Activated CD4-positive, alpha-beta T cell treated with anti-CD3 and anti-CD28 coated beads for 36 hours (primary cell): ENCODE measurements around the gene ANKRD36. TPM values are rescaled to one million over a fixed set of nuclear protein-coding genes. Genes with fewer than 3 reads are reported as not detected.
"Not testable (repeated sequence)": the region's sequence is repeated elsewhere in the genome, so short reads cannot be mapped to it uniquely, and the experiment has no call there.

Experiments
- ATAC-seq: fragments of 200-7000 bp; cut with Tn5 transposase; one replicate; pipeline ENCODE4 v1.10.0; 2021; ENCODE audit warnings: mild to moderate bottlenecking, moderate library complexity
- CTCF ChIA-PET: fragments of 350-600 bp; sonication (Branson Sonifier 250); formaldehyde crosslinking; loops from one replicate; lab custom pipeline; 2021; ENCODE audit warnings: antibody characterized with exemption; lab: Charles Lee
- POLR2A ChIA-PET: fragments of 350-600 bp; sonication (Branson Sonifier 250); formaldehyde crosslinking; loops from one replicate; lab custom pipeline; 2021; ENCODE audit warnings: antibody characterized with exemption, inconsistent platforms; lab: Charles Lee
- DNase-seq: peaks from one replicate; pipeline ENCODE4 v3.0.0-alpha.2; 2020
- H3K27ac Mint-ChIP-seq: one replicate; pipeline ENCODE4 v1.8.0; 2021; ENCODE audit warnings: mixed read lengths
- H3K27me3 Mint-ChIP-seq: one replicate; pipeline ENCODE4 v1.8.0; 2021; ENCODE audit warnings: mixed read lengths
- H3K36me3 Mint-ChIP-seq: one replicate; pipeline ENCODE4 v1.8.0; 2021; ENCODE audit warnings: low read depth, mixed read lengths
- H3K4me1 Mint-ChIP-seq: one replicate; pipeline ENCODE4 v1.8.0; 2021; ENCODE audit warnings: mixed read lengths
- H3K4me3 Mint-ChIP-seq: one replicate; pipeline ENCODE4 v1.8.0; 2021; ENCODE audit warnings: mild to moderate bottlenecking, moderate library complexity, mixed read lengths
- H3K9me3 Mint-ChIP-seq: one replicate; pipeline ENCODE4 v1.8.0; 2021; ENCODE audit warnings: low read depth, mixed read lengths
- intact Hi-C, 2 experiments: fragments of 100-400 bp; cut with DNase I in 1 of 2; cut with micrococcal nuclease in 1 of 2; formaldehyde crosslinking; loops; one replicate each; pipeline versions ENCODE4 v1.14.2 to v1.15.1; 2022 to 2024; cut with DNase I, micrococcal nuclease
- total RNA-seq, 2 experiments: library from RNA; stranded (reverse); gene quantifications; one replicate each; pipeline ENCODE4 v1.2.3, GENCODE V29; 2021

The ANKRD36 gene
- total RNA-seq, 2 experiments from 2014 or later = 24.5 to 31.8 TPM

GRCh38 chr2:97129090-97129489 is 16.1 kb downstream of the ANKRD36 start:
- CTCF ChIA-PET, H3K9me3 Mint-ChIP-seq, H3K4me1 Mint-ChIP-seq, POLR2A ChIA-PET, ATAC-seq, intact Hi-C loops, H3K4me3 Mint-ChIP-seq, H3K27me3 Mint-ChIP-seq, DNase-seq, H3K27ac Mint-ChIP-seq: not testable (repeated sequence)
- peaks cover 21% of the 10 kb centered on the region for H3K36me3 Mint-ChIP-seq

- CTCF ChIA-PET, H3K4me3 Mint-ChIP-seq, intact Hi-C loops, H3K4me1 Mint-ChIP-seq, ATAC-seq, POLR2A ChIA-PET, DNase-seq, H3K27me3 Mint-ChIP-seq, H3K9me3 Mint-ChIP-seq, H3K27ac Mint-ChIP-seq: not testable (repeated sequence)
- H3K36me3 Mint-ChIP-seq = peaks cover 22% of the 10 kb centered on the region
These were observed 31.1 kb downstream of the ANKRD36 start for GRCh38 chr2:97144016-97144415.

GRCh38 chr2:97166548-97166947 is 53.6 kb downstream of the ANKRD36 start:
- DNase-seq, H3K27me3 Mint-ChIP-seq, H3K27ac Mint-ChIP-seq, H3K4me3 Mint-ChIP-seq, ATAC-seq, POLR2A ChIA-PET, H3K4me1 Mint-ChIP-seq, CTCF ChIA-PET: not testable (repeated sequence)
- H3K9me3 Mint-ChIP-seq = peaks cover 10% of the 10 kb centered on the region
- intact Hi-C loops = loop anchor here in 1 of 2 experiments (10.0 kb wide), 1 partner anchor 1232 kb away; no protein-coding TSS in a partner anchor
- H3K36me3 Mint-ChIP-seq = peaks cover 42% of the 10 kb centered on the region

GRCh38 chr2:97167938-97168337 is 55.0 kb downstream of the ANKRD36 start:
- Mint-ChIP-seq H3K9me3 (peaks cover 10% of the 10 kb centered on the region), H3K36me3 (peaks cover 42% of the 10 kb centered on the region)
- H3K27me3 Mint-ChIP-seq, H3K4me1 Mint-ChIP-seq, H3K4me3 Mint-ChIP-seq, POLR2A ChIA-PET, H3K27ac Mint-ChIP-seq, CTCF ChIA-PET, DNase-seq, ATAC-seq: not testable (repeated sequence)
- intact Hi-C loops = loop anchor here in 1 of 2 experiments (10.0 kb wide), 1 partner anchor 1233 kb away; no protein-coding TSS in a partner anchor

- POLR2A ChIA-PET, H3K4me3 Mint-ChIP-seq, ATAC-seq, H3K27me3 Mint-ChIP-seq, CTCF ChIA-PET, H3K4me1 Mint-ChIP-seq, DNase-seq, H3K27ac Mint-ChIP-seq: not testable (repeated sequence)
- intact Hi-C loops = loop anchor here in 1 of 2 experiments (10.0 kb wide), 1 partner anchor 1234 kb away; no protein-coding TSS in a partner anchor
- H3K9me3 Mint-ChIP-seq = peaks cover 10% of the 10 kb centered on the region
- H3K36me3 Mint-ChIP-seq = peaks cover 42% of the 10 kb centered on the region
These were observed 55.6 kb downstream of the ANKRD36 start for GRCh38 chr2:97168583-97168982.

GRCh38 chr2:97180391-97180790 is 67.4 kb downstream of the ANKRD36 start:
- DNase-seq, intact Hi-C loops, H3K4me3 Mint-ChIP-seq, CTCF ChIA-PET, H3K27me3 Mint-ChIP-seq, POLR2A ChIA-PET, H3K4me1 Mint-ChIP-seq, H3K27ac Mint-ChIP-seq, ATAC-seq, H3K9me3 Mint-ChIP-seq: not testable (repeated sequence)
- H3K36me3 Mint-ChIP-seq = peaks cover 13% of the 10 kb centered on the region

- H3K27ac Mint-ChIP-seq, H3K4me1 Mint-ChIP-seq, H3K9me3 Mint-ChIP-seq, POLR2A ChIA-PET, CTCF ChIA-PET, H3K4me3 Mint-ChIP-seq, ATAC-seq, H3K27me3 Mint-ChIP-seq, DNase-seq, intact Hi-C loops: not testable (repeated sequence)
- H3K36me3 Mint-ChIP-seq = peaks cover 48% of the 10 kb centered on the region
These were observed 82.4 kb downstream of the ANKRD36 start for GRCh38 chr2:97195349-97195748.

GRCh38 chr2:97197251-97197650 is 84.3 kb downstream of the ANKRD36 start:
- H3K27ac Mint-ChIP-seq, H3K4me3 Mint-ChIP-seq, CTCF ChIA-PET, ATAC-seq, H3K9me3 Mint-ChIP-seq, DNase-seq, H3K4me1 Mint-ChIP-seq, H3K27me3 Mint-ChIP-seq, POLR2A ChIA-PET: not testable (repeated sequence)
- intact Hi-C loops = loop anchor here in 1 of 2 experiments (2.0 kb wide), 1 partner anchor 350 kb away; no protein-coding TSS in a partner anchor
- H3K36me3 Mint-ChIP-seq = peaks cover 39% of the 10 kb centered on the region

GRCh38 chr2:97200887-97201286 is 87.9 kb downstream of the ANKRD36 start:
- DNase-seq, H3K27ac Mint-ChIP-seq, H3K4me3 Mint-ChIP-seq, ATAC-seq, CTCF ChIA-PET, intact Hi-C loops, POLR2A ChIA-PET, H3K27me3 Mint-ChIP-seq, H3K4me1 Mint-ChIP-seq, H3K9me3 Mint-ChIP-seq: not testable (repeated sequence)
- peaks cover 29% of the 10 kb centered on the region for H3K36me3 Mint-ChIP-seq

- POLR2A ChIA-PET, DNase-seq, ATAC-seq, intact Hi-C loops, H3K27me3 Mint-ChIP-seq, H3K4me1 Mint-ChIP-seq, H3K27ac Mint-ChIP-seq, H3K9me3 Mint-ChIP-seq, CTCF ChIA-PET, H3K4me3 Mint-ChIP-seq: not testable (repeated sequence)
- H3K36me3 Mint-ChIP-seq = peaks cover 23% of the 10 kb centered on the region
These were observed 89.8 kb downstream of the ANKRD36 start for GRCh38 chr2:97202643-97203250.

- Mint-ChIP-seq H3K27ac (no peak overlapping the region), H3K4me1 (no peaks in the 10 kb centered on the region), H3K4me3 (no peak overlapping the region), H3K9me3 (no peaks in the 10 kb centered on the region), H3K36me3 (peaks cover 20% of the 10 kb centered on the region), H3K27me3 (no peaks in the 10 kb centered on the region)
- ATAC-seq (no peak), DNase-seq (no peak)
- intact Hi-C loops = no loop called here
- POLR2A ChIA-PET = no interaction called here
- CTCF ChIA-PET = no interaction called here
These were observed 97.4 kb downstream of the ANKRD36 start for GRCh38 chr2:97210325-97210724.

GRCh38 chr2:97215025-97215424 is 102.1 kb downstream of the ANKRD36 start:
- ATAC-seq, H3K27ac Mint-ChIP-seq, DNase-seq, intact Hi-C loops, H3K4me1 Mint-ChIP-seq, H3K9me3 Mint-ChIP-seq, POLR2A ChIA-PET, H3K4me3 Mint-ChIP-seq, H3K27me3 Mint-ChIP-seq, CTCF ChIA-PET: not testable (repeated sequence)
- peaks cover 22% of the 10 kb centered on the region for H3K36me3 Mint-ChIP-seq
